Endothelial cell of umbilical vein (primary cell): Measurements from ENCODE around the gene ROCK2. TPM values are rescaled to one million over a fixed set of nuclear protein-coding genes. Genes with fewer than 3 reads are reported as not detected.
"Not testable (repeated sequence)": the region's sequence is repeated elsewhere in the genome, so short reads cannot be mapped to it uniquely, and the experiment has no call there.

ENCODE experiments used
- BruUV-seq: library from RNA; stranded (reverse); fragments of 400-500 nt; replicated peaks from 2 replicates; lab custom pipeline; 2021; lab: Mats Ljungman, UMichigan
- CTCF ChIA-PET: fragments of 300-600, 350-600 bp; sonication (Branson Sonifier 250); formaldehyde crosslinking; loops from one replicate; lab custom pipeline; 2021; ENCODE audit warnings: antibody characterized with exemption, inconsistent platforms; lab: Charles Lee
- POLR2A ChIA-PET: fragments of 300-600, 350-600 bp; sonication (Branson Sonifier 250); formaldehyde crosslinking; loops from one replicate; lab custom pipeline; 2021; ENCODE audit warnings: antibody characterized with exemption, inconsistent platforms; lab: Charles Lee
- DNase-seq: peaks from one replicate; pipeline ENCODE4 v3.0.0-alpha.2; 2011; ENCODE audit warnings: low read depth, low spot score
- FAIRE-seq: peaks from 2 replicates; lab custom pipeline; 2011; peaks lifted over from hg19 to GRCh38; lab: Jason Lieb, UNC
- H2AFZ ChIP-seq: 2 replicates; pipeline ENCODE4 v1.6.0; 2012; ENCODE audit warnings: low read depth, low read length, control low read depth, inconsistent platforms
- H3K27ac ChIP-seq: 2 replicates; pipeline ENCODE4 v1.5.1; 2011; ENCODE audit warnings: low read depth, mild to moderate bottlenecking, control low read depth, low read length, moderate library complexity; ENCODE audit not compliant: insufficient read depth
- H3K27me3 ChIP-seq, 2 experiments: 2 replicates each; pipeline versions ENCODE4 v1.6.0 to v1.6.1; 2011; ENCODE audit warnings: low read length in 2 of 2, mixed read lengths in 1 of 2; ENCODE audit not compliant: control insufficient read depth in 2 of 2, insufficient read depth in 2 of 2
- H3K36me3 ChIP-seq, 2 experiments: 2 replicates in 1 of 2; 3 replicates in 1 of 2; pipeline ENCODE4 v1.5.1; 2011; ENCODE audit warnings: low read length in 2 of 2, mild to moderate bottlenecking in 1 of 2, moderate library complexity in 1 of 2; ENCODE audit not compliant: control insufficient read depth in 2 of 2, insufficient read depth in 2 of 2; ENCODE audit errors: extremely low read depth in 1 of 2
- H3K4me1 ChIP-seq: 3 replicates; pipeline ENCODE4 v1.5.1; 2011; ENCODE audit warnings: mild to moderate bottlenecking, low read length; ENCODE audit not compliant: control insufficient read depth, insufficient read depth; ENCODE audit errors: extremely low read depth
- H3K4me2 ChIP-seq: 2 replicates; pipeline ENCODE4 v1.6.1; 2011; ENCODE audit warnings: low read length, control low read depth, mixed read lengths; ENCODE audit not compliant: insufficient read depth
- H3K4me3 ChIP-seq, 3 experiments: fragments of 200-600 bp in 1 of 3; sonication (generic), shearing (Covaris generic) in 1 of 3; replicated peaks in 1 of 3; 2 replicates each; pipeline ENCODE4 v1.5.1; 2011 to 2016; ENCODE audit warnings: control low read depth in 3 of 3, low read length in 3 of 3, mild to moderate bottlenecking in 2 of 3, inconsistent platforms in 1 of 3, low read depth in 1 of 3, moderate library complexity in 1 of 3; ENCODE audit not compliant: insufficient read depth in 1 of 3
- H3K79me2 ChIP-seq: 2 replicates; pipeline ENCODE4 v1.6.0; 2012; ENCODE audit warnings: low read length, inconsistent platforms; ENCODE audit not compliant: control insufficient read depth, insufficient read depth
- H3K9ac ChIP-seq: replicated peaks from 2 replicates; pipeline ENCODE3; 2011; ENCODE audit warnings: low read length, control low read depth; ENCODE audit not compliant: insufficient read depth; ENCODE audit errors: extremely low read depth
- H3K9me1 ChIP-seq: replicated peaks from 3 replicates; pipeline ENCODE4 v1.6.0; 2011; ENCODE audit warnings: mild to moderate bottlenecking, low read length; ENCODE audit not compliant: control insufficient read depth, insufficient read depth; ENCODE audit errors: extremely low read depth
- H3K9me3 ChIP-seq: replicated peaks from 2 replicates; pipeline ENCODE4 v1.5.1; 2012; ENCODE audit warnings: low read length, inconsistent platforms; ENCODE audit not compliant: control insufficient read depth, insufficient read depth
- H4K20me1 ChIP-seq: replicated peaks from 2 replicates; pipeline ENCODE3; 2011; ENCODE audit warnings: mild to moderate bottlenecking, low read length; ENCODE audit not compliant: control insufficient read depth, insufficient read depth; ENCODE audit errors: extremely low read depth
- CTCF ChIP-seq, 2 donors: IDR thresholded peaks; 1 replicate in 1 of 2; 2 replicates in 1 of 2; pipeline ENCODE4 v1.5.1; 2011; ENCODE audit warnings: low read length in 2 of 2, mild to moderate bottlenecking in 2 of 2, moderate library complexity in 2 of 2, control low read depth in 1 of 2, inconsistent platforms in 1 of 2, low read depth in 1 of 2; ENCODE audit not compliant: insufficient read depth in 1 of 2; ENCODE audit errors: extremely low read depth in 1 of 2
- FOS ChIP-seq: IDR thresholded peaks from 2 replicates; pipeline ENCODE4 v1.6.1; 2011; ENCODE audit warnings: mild to moderate bottlenecking, low read length, moderate library complexity, borderline replicate concordance; ENCODE audit not compliant: insufficient read depth
- GATA2 ChIP-seq: IDR thresholded peaks from 2 replicates; pipeline ENCODE4 v1.7.0; 2011; ENCODE audit warnings: low read depth, mild to moderate bottlenecking, moderate library complexity, mixed read lengths, low read length; ENCODE audit not compliant: insufficient read length, insufficient read depth
- JUN ChIP-seq: IDR thresholded peaks from 2 replicates; pipeline ENCODE4 v1.6.1; 2011; ENCODE audit warnings: borderline replicate concordance, low read depth; ENCODE audit not compliant: insufficient read length, insufficient read depth
- MAX ChIP-seq: IDR thresholded peaks from 2 replicates; pipeline ENCODE4 v1.6.1; 2011; ENCODE audit not compliant: insufficient read depth, insufficient read length
- MYC ChIP-seq: IDR thresholded peaks from one replicate; pipeline ENCODE4 v1.6.1; 2011; ENCODE audit warnings: mild to moderate bottlenecking, low read depth, low read length
- POLR2A ChIP-seq: IDR thresholded peaks from 2 replicates; pipeline ENCODE4 v1.6.1; 2012; ENCODE audit warnings: low read depth, mild to moderate bottlenecking, control low read depth, low read length
- dilution Hi-C: fragments of 300-500 bp; cut with MboI; formaldehyde crosslinking; loops from one replicate; pipeline ENCODE4 v1.15.0; 2019; ENCODE audit warnings: low sequenced_read_pairs; ENCODE audit not compliant: extremely low pct_ligation_motif_present
- intact Hi-C: fragments of 100-400 bp; cut with micrococcal nuclease; formaldehyde crosslinking; loops from one replicate; pipeline ENCODE4 v1.10.0; 2022
- polyA plus RNA-seq, 4 experiments: library from polyadenylated mRNA; depleted of rRNA in 3 of 4; stranded (reverse) in 3 of 4; unstranded in 1 of 4; fragments of >200 nt; gene quantifications; 2 replicates each; pipeline versions ENCODE4 v1.2.1 to v1.2.3, GENCODE V29; 2011 to 2012; ENCODE audit warnings: missing spikeins in 1 of 4
- total RNA-seq: library from RNA; stranded (reverse); gene quantifications from 2 replicates; pipeline ENCODE4 v1.2.3, GENCODE V29; 2021

The ROCK2 gene
- total and polyA plus RNA-seq, 2 donors (not counting 3 experiments of a cell fraction or from before 2014, with no cell fraction given) = 5.2 to 56.5 TPM

- Histone ChIP-seq H3K4me2 (no peak overlapping the region), H3K4me1 (no peaks in the 10 kb centered on the region), H4K20me1 (no peaks in the 10 kb centered on the region), H3K36me3 (no peaks in the 10 kb centered on the region), H2AFZ (no peak overlapping the region), H3K79me2 (no peaks in the 10 kb centered on the region), H3K9ac (no peak overlapping the region), H3K27me3 (no peaks in the 10 kb centered on the region), H3K9me1 (no peaks in the 10 kb centered on the region), H3K9me3 (no peaks in the 10 kb centered on the region), H3K4me3 (no peak overlapping the region), H3K27ac (no peak overlapping the region)
- ChIA-PET CTCF (no interaction called here), POLR2A (no interaction called here)
- DNase-seq (no peak), FAIRE-seq (no peak)
- no peak for TF ChIP-seq CTCF (IDR thresholded peaks at IDR 0.05; ENCODE audit: extremely low read depth in 1 of 2, insufficient read depth in 1 of 2, low read depth in 1 of 2, low read length in 2 of 2)
- TF ChIP-seq POLR2A = no peak
- TF ChIP-seq GATA2 = no peak
- TF ChIP-seq MYC = no peak
- TF ChIP-seq FOS = no peak
- TF ChIP-seq MAX = no peak
- no peak for TF ChIP-seq JUN
- intact Hi-C loops = no loop called here
- BruUV-seq = no TSS peak
- dilution Hi-C loops = no loop called here
Observed at GRCh38 chr2:11166476-11166875, 178.0 kb downstream of the ROCK2 start.

GRCh38 chr2:11165046-11165445 lies 179.4 kb downstream of the ROCK2 start:
- H3K27me3 ChIP-seq, H3K9me1 ChIP-seq, H2AFZ ChIP-seq, H3K4me1 ChIP-seq, intact Hi-C loops, DNase-seq, dilution Hi-C loops, H3K79me2 ChIP-seq, H3K4me3 ChIP-seq, FAIRE-seq, H3K27ac ChIP-seq, H3K4me2 ChIP-seq, H3K36me3 ChIP-seq, POLR2A ChIA-PET, BruUV-seq, H3K9ac ChIP-seq, H3K9me3 ChIP-seq, CTCF ChIA-PET, H4K20me1 ChIP-seq: not testable (repeated sequence)
